Loucy (cell line): ENCODE data around the gene ERICH6.

ENCODE experiments used
- EZH2phosphoT487 ChIP-seq: fragments of 200-600 bp; IDR thresholded peaks from 2 replicates; pipeline ENCODE4 v1.6.1; 2018; ENCODE audit warnings: antibody characterized with exemption, mild to moderate bottlenecking, moderate library complexity, borderline replicate concordance
- TF ChIP-seq, protein P1 (sequence below): fragments of 200-600 bp; sonication (generic); conservative IDR thresholded peaks from 2 replicates; pipeline ENCODE4 v1.5.1; 2014; ENCODE audit warnings: mild to moderate bottlenecking, antibody characterized with exemption, low read length

DNA sequence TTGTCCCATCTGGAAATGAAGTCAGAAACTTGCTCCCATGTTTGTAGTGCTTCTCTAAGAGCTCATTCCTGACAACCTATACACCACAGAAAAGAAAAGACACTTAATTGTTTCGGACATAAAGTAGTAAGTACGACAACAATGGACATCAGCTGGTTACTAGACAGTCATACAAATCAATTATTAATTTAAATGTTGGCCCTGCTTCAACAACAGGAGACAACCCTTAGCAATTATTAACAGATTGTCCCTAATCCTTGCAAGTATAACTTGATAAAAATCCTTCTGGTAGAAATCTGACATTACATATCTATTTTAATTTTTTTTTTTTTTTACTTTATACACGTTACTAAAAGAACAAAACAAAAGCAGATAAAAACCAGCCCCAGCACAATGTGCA is 29.8 kb downstream of the ERICH6 start:
- TF ChIP-seq, protein P1, sequence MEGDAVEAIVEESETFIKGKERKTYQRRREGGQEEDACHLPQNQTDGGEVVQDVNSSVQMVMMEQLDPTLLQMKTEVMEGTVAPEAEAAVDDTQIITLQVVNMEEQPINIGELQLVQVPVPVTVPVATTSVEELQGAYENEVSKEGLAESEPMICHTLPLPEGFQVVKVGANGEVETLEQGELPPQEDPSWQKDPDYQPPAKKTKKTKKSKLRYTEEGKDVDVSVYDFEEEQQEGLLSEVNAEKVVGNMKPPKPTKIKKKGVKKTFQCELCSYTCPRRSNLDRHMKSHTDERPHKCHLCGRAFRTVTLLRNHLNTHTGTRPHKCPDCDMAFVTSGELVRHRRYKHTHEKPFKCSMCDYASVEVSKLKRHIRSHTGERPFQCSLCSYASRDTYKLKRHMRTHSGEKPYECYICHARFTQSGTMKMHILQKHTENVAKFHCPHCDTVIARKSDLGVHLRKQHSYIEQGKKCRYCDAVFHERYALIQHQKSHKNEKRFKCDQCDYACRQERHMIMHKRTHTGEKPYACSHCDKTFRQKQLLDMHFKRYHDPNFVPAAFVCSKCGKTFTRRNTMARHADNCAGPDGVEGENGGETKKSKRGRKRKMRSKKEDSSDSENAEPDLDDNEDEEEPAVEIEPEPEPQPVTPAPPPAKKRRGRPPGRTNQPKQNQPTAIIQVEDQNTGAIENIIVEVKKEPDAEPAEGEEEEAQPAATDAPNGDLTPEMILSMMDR, result no peak
- no peak for TF ChIP-seq EZH2phosphoT487
